Measurements from ENCODE around the gene HSD3B7.

Gene HSD3B7

DNA sequence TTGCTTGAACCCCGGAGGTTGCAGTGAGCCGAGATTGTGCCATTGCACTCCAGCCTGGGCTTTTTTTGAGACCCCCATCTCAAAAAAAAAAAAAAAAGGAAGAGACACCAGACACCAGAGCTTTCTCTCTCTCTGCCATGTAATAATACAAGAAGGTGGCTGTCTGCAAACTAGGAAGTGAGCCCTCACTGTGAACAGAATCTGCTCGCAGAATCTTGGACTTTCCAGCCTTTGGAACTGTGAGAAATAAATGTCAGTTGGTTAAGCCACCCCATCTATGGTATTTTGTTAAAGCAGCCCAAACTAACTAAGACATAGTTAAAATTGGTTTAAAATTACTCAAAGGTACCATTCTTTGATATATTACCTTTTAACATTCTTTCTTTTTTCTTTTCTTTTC lies 35.5 kb downstream of the HSD3B7 start:
- DNase-seq (ENCODE audit: low read depth in 3 of 3, low spot score in 1 of 3) = no peak

DNA sequence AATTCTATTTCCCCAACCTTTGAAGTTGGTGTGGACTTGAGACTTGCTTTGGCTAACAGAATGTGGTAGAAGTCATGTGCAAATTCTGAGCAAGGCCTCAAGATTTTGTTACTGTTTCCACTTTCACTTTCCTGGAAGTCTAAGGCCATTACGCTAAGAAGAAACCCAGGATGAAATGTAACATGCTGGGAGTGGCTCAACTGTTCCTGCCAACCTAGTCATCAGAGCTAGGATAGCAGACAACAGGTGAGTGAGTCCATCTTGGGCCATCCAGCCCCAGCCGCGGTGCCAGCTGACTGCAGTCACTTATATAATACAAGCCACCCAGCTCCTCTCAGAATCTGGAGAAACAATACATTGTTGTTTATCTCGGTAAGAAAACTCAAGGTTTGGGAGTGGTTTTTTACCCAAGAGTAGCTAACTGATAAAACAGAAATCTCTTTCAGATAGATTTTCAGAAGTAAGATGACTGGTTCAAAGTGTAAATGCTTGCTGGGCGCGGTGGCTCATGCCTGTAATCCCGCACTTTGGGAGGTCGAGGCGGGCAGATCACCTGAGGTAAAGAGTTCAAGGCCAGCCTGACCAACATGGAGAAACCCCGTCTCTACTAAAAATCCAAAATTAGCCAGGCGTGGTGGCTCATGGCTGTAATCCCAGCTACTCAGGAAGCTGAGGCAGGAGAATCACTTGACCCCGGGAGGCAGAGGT lies 37.7 kb downstream of the HSD3B7 start:
- DNase-seq (ENCODE audit: low read depth in 3 of 3, low spot score in 1 of 3) = no peak

DNA sequence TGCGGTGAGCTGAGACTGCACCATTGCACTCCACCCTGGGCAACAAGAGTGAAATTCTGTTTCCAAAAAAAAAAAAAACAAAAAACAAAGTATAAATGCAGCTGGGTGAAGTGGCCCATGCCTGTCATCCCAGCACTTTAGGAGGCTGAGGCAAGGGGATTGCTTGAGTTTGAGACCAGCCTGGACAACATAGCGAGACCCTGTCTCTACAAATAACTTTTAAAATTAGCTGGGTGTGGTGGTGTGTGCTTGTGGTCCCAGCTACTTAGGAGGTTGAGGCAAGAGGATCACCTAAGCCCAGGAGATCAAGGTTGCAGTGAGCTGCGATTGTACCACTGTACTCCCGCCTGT lies 38.2 kb downstream of the HSD3B7 start:
- DNase-seq (ENCODE audit: low read depth in 3 of 3, low spot score in 1 of 3) = no peak

DNA sequence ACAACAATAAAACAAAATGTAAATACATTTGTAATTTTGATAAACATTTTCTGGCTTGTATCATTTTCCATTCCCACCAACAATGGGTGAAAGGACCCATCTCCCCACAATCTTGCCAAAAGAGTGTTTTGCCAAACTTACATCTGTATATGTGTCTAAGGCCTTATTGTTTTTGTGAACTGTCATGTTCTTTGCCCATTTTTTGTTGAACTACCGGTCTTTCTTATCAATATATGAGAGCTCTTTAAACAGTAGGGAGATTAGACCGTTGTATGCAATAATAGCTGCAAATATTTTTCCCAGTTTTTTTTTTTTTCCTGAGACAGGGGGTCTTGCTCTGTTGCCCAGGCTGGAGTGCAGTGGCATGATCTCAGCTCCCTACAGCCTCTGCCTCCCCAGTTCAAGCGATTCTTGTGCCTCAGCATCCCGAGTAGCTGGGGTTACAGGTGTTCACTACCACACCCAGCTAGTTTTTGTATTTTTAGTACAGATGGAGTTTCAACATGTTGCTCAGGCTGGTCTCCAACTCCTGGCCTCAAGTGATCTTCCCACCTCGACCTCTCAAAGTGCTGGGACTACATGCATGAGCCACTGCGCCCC lies 38.7 kb downstream of the HSD3B7 start:
- DNase-seq (ENCODE audit: low read depth in 3 of 3, low spot score in 1 of 3) = no peak

DNA sequence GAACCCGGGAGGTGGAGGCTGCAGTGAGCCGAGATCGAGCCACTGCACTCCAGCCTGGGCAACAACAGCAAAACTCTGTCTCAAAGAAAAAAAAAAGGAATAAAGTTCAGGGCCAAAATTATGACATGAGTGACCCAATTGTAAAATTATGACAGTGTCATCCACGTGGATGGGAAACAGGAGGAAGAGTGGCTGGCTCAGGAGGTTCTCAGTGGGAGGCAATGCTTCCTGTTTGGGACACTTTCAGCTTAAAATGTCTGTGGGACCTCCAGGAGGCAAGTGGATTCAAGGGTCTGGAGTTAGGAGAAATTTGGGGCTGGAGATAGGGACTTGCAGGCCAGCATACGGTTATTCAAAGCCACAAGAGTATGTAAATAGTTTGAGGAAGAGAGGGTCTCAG lies 40.3 kb downstream of the HSD3B7 start:
- DNase-seq (ENCODE audit: low read depth in 3 of 3, low spot score in 1 of 3) = no peak

DNA sequence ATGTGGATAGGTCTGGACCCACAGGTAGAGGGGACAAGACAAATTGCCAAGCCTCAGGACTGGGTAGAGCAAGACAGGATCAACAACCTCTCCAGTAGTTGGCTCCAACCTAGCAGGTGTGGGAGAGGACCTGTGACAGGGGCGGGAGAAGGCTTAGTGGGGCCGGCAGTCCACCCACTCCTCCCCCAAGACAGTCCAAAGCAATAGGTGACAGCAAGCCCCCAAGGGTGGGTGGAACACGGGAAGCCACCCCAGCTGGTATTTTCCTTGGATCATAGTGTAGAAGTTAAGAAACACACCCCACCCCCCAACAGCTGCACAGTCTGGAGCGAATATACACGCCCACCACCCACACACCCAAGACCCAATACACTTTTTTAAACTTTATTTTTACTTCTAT lies 44.3 kb downstream of the HSD3B7 start:
- no peak for DNase-seq (ENCODE audit: low read depth in 3 of 3, low spot score in 1 of 3)

DNA sequence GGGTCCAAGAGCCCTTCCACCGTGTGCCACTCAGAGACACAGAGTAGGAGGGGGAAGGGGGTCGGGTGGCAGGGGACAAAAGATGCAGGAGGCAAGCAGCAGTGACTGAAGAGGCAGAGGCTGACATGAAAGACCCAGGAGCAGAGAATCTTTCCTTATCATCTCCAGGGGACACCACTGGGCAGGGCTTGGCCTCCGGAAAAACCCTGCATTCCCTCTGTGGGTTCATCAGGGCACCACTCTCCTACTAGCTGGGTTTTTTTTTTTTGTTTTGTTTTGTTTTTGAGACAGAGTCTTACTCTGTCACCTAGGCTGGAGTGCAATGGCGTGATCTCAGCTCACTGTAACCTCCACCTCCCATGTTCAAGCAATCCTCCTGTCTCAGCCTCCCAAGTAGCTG lies 46.3 kb downstream of the HSD3B7 start:
- no peak for DNase-seq (ENCODE audit: low read depth in 3 of 3, low spot score in 1 of 3)

DNA sequence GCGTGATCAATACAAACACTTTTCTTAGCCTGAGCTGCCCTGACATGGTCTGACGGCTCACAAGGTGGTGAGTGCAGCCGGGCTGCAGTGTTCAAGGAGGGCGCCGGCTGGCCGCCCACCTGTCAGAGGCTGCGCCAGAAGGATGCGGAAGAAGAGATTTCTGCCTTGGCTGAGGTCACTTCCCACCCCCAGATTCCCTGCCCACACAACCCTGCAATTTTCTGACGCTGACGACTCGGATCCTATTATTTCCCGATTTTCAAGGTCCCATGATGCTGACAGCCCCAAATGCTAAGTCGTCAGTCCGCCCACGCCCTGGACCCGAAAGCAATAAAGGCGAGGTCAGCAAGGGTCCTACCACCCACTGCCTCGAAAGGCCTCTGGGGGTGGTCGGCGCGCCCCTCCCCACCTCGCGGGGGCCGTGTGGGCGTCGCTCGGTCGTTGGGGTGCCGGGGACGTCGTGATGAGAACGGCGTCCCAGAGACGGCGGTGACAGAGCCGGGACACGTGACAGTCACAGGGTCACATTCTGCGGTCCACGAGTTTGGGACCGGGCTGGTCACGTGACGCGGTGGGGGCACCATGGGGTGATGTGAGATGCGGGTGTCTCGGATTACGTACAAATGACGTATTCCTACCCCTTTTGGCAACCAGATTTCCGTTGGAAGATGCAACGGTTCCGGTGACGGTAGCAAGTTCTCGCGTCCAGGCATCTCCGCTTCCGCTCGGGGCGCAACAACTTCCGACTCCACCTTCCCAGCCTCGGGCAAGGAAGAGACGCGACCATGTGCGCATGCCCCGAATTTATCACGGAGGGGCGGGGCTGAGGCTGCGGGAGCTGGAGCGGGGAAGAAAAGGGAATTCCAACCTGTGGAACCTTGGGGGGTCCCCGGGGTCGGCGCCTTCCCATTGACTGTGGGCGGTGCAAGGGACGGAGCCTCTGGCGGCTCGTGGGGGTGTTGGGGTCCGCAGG lies 48.0 kb downstream of the HSD3B7 start, which contains the start of gene STX4:
TSS of gene STX4 (plus strand) at position 823 of the 973 bp plus-strand sequence. CDS start 248 bp downstream, outside the sequence.
- peak; percentile 89 to 92 (median 92) for DNase-seq (ENCODE audit: low read depth in 3 of 3, low spot score in 1 of 3)

DNA sequence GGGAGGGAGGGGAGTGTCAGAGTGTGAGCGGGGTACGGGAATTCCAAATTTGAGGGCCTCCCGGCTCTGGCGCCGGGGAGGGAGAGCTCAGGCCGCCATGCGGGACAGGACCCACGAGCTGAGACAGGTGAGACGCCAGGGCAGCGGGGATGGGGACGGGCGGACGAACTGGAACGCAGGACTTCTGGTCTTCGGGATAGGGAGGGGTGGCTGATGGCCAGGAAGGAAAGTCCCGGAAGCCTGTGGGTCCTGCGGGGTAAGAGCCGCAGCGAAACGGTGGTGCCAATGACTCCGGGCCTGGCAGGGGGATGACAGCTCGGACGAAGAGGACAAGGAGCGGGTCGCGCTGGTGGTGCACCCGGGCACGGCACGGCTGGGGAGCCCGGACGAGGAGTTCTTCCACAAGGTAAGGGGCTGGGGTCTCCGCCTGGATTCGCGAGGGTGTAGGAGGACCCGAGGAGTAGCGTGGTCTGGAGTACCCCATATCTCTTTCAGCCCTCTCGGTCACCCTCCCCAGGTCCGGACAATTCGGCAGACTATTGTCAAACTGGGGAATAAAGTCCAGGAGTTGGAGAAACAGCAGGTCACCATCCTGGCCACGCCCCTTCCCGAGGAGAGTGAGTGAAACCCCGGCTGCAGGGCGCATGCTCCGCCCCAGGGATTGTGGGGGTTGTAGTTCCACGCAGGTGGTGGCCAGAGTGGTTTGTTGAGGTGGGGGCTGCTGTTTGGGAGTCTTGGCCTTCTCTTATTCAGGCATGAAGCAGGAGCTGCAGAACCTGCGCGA lies 48.9 kb downstream of the HSD3B7 start:
- peak; percentile 65 to 75 (median 71) for DNase-seq (ENCODE audit: low read depth in 3 of 3, low spot score in 1 of 3)

DNA sequence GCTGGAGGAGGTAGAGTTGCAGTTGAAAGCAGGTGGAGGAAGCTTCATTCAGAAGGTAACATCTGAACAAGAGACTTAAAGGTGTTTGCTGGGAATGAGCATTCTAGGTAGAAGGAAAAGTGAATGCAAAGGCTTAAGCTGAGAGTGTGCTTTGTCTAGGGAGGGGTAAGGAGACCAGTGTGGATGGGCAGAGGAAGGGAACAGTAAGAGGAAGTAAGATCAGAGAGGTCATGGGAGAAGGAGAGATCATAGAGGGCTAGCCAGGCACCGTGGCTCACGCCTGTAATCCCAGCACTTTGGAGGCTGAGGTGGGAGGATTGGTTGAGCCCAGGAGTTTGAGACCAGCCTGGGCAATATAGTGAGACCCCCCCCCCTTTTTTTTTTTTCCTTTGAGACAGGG lies 51.7 kb downstream of the HSD3B7 start:
- no peak for DNase-seq (ENCODE audit: low read depth in 3 of 3, low spot score in 1 of 3)

Measured in stimulated activated CD4-positive, alpha-beta T cell treated with anti-CD3 and anti-CD28 coated beads, TNF-alpha, amount 100 ng/mL, for 1 hour (primary cell).